ENCODE measurements around the gene CHMP6. TPM values are rescaled to one million over a fixed set of nuclear protein-coding genes. Genes with fewer than 3 reads are reported as not detected.
A peak's percentile ranks its signal among the peaks of the same experiment; 100 is the strongest.
"Not testable (repeated sequence)": the region's sequence is repeated elsewhere in the genome, so short reads cannot be mapped to it uniquely, and the experiment has no call there.

The CHMP6 gene
- total RNA-seq, 1 donor from 2014 or later, result 30.8 TPM

GRCh38 chr17:81027591-81028505 lies 36.2 kb downstream of the CHMP6 start:
- Mint-ChIP-seq H3K27me3 (peaks cover 22% of the 10 kb centered on the region), H3K27ac (no peak overlapping the region), H3K9me3 (peaks cover 6% of the 10 kb centered on the region), H3K4me3 (no peak overlapping the region), H3K4me1 (peaks cover 5% of the 10 kb centered on the region), H3K36me3 (ENCODE audit: low read depth) (no peaks in the 10 kb centered on the region)
- intact Hi-C loops (cut with micrococcal nuclease), result loop anchor here (10.0 kb wide), 1 partner anchor 217 kb away; no protein-coding TSS in a partner anchor
- no peak for DNase-seq

- intact Hi-C loops (cut with micrococcal nuclease), result loop anchor here (10.0 kb wide), 1 partner anchor 216 kb away; no protein-coding TSS in a partner anchor
- H3K27ac Mint-ChIP-seq, result no peak overlapping the region
- peaks cover 6% of the 10 kb centered on the region for H3K9me3 Mint-ChIP-seq
- H3K4me3 Mint-ChIP-seq, result no peak overlapping the region
- H3K27me3 Mint-ChIP-seq, result peaks cover 28% of the 10 kb centered on the region
- H3K4me1 Mint-ChIP-seq, result peaks cover 4% of the 10 kb centered on the region
- no peaks in the 10 kb centered on the region for H3K36me3 Mint-ChIP-seq (ENCODE audit: low read depth)
- DNase-seq, result no peak
Measured at GRCh38 chr17:81028506-81028858, 36.8 kb downstream of the CHMP6 start.

- no peak overlapping the region for H3K27ac Mint-ChIP-seq
Measured at GRCh38 chr17:81029859-81030258, 38.2 kb downstream of the CHMP6 start.

GRCh38 chr17:81030312-81030711 lies 38.7 kb downstream of the CHMP6 start:
- DNase-seq; H3K4me3 Mint-ChIP-seq; H3K36me3 Mint-ChIP-seq (ENCODE audit: low read depth); intact Hi-C loops (cut with micrococcal nuclease); H3K27ac Mint-ChIP-seq; H3K9me3 Mint-ChIP-seq; H3K4me1 Mint-ChIP-seq: not testable (repeated sequence)
- H3K27me3 Mint-ChIP-seq, result peaks cover 36% of the 10 kb centered on the region

More at GRCh38 chr17:81029859-81030258, 38.2 kb downstream of the CHMP6 start:
- Mint-ChIP-seq H3K4me3 (no peak overlapping the region), H3K36me3 (ENCODE audit: low read depth) (no peaks in the 10 kb centered on the region), H3K27me3 (peaks cover 36% of the 10 kb centered on the region), H3K9me3 (peaks cover 6% of the 10 kb centered on the region), H3K4me1 (peaks cover 5% of the 10 kb centered on the region)
- no peak for DNase-seq
- intact Hi-C loops (cut with micrococcal nuclease), result loop anchor here (10.0 kb wide), 1 partner anchor 215 kb away; no protein-coding TSS in a partner anchor

GRCh38 chr17:81030741-81031565 lies 39.3 kb downstream of the CHMP6 start:
- Mint-ChIP-seq H3K4me1 (peaks cover 7% of the 10 kb centered on the region), H3K36me3 (ENCODE audit: low read depth) (no peaks in the 10 kb centered on the region), H3K27me3 (peaks cover 39% of the 10 kb centered on the region), H3K4me3 (no peak overlapping the region), H3K27ac (no peak overlapping the region), H3K9me3 (peaks cover 6% of the 10 kb centered on the region)
- intact Hi-C loops (cut with micrococcal nuclease), result no loop called here
- DNase-seq, result no peak

GRCh38 chr17:81031566-81032550 lies 40.2 kb downstream of the CHMP6 start:
- intact Hi-C loops (cut with micrococcal nuclease), result no loop called here
- Mint-ChIP-seq H3K36me3 (ENCODE audit: low read depth) (no peaks in the 10 kb centered on the region), H3K27ac (no peak overlapping the region), H3K4me1 (peaks cover 9% of the 10 kb centered on the region), H3K4me3 (no peak overlapping the region), H3K9me3 (peaks cover 5% of the 10 kb centered on the region), H3K27me3 (peaks cover 42% of the 10 kb centered on the region)
- DNase-seq, result no peak

GRCh38 chr17:81032641-81033480 lies 41.2 kb downstream of the CHMP6 start:
- H3K36me3 Mint-ChIP-seq (ENCODE audit: low read depth), result no peaks in the 10 kb centered on the region
- H3K27me3 Mint-ChIP-seq, result peaks cover 47% of the 10 kb centered on the region
- H3K4me3 Mint-ChIP-seq, result peak overlapping the region; percentile 74
- peaks cover 9% of the 10 kb centered on the region for H3K4me1 Mint-ChIP-seq
- H3K9me3 Mint-ChIP-seq, result no peaks in the 10 kb centered on the region
- peak overlapping the region; percentile 26 for H3K27ac Mint-ChIP-seq
- intact Hi-C loops (cut with micrococcal nuclease), result no loop called here
- DNase-seq, result no peak

GRCh38 chr17:81033535-81034167 lies 42.0 kb downstream of the CHMP6 start:
- Mint-ChIP-seq H3K9me3 (no peaks in the 10 kb centered on the region), H3K27me3 (peaks cover 47% of the 10 kb centered on the region), H3K4me1 (peaks cover 9% of the 10 kb centered on the region), H3K36me3 (ENCODE audit: low read depth) (no peaks in the 10 kb centered on the region), H3K4me3 (peak overlapping the region; percentile 74), H3K27ac (peak overlapping the region; percentile 26)
- intact Hi-C loops (cut with micrococcal nuclease), result no loop called here
- no peak for DNase-seq

GRCh38 chr17:81034168-81034777 lies 42.6 kb downstream of the CHMP6 start:
- intact Hi-C loops (cut with micrococcal nuclease), result no loop called here
- Mint-ChIP-seq H3K4me1 (peaks cover 9% of the 10 kb centered on the region), H3K4me3 (peak overlapping the region; percentile 85), H3K27me3 (peaks cover 42% of the 10 kb centered on the region), H3K9me3 (no peaks in the 10 kb centered on the region), H3K36me3 (ENCODE audit: low read depth) (no peaks in the 10 kb centered on the region), H3K27ac (no peak overlapping the region)
- no peak for DNase-seq

GRCh38 chr17:81034779-81035520 lies 43.3 kb downstream of the CHMP6 start, which contains the start of gene BAIAP2:
Gene BAIAP2 (plus strand): TSS chr17:81035151. CDS start chr17:81035255, 104 bp downstream.
- peak; percentile 97 for DNase-seq
- H3K27ac Mint-ChIP-seq, result peak within 1 kb of the TSS; percentile 79
- H3K4me3 Mint-ChIP-seq, result peak within 1 kb of the TSS; percentile 85
- H3K4me1 Mint-ChIP-seq, result peaks cover 9% of the 10 kb centered on the region
- peaks cover 42% of the 10 kb centered on the region for H3K27me3 Mint-ChIP-seq
- H3K36me3 Mint-ChIP-seq (ENCODE audit: low read depth), result no peaks in the 10 kb centered on the region
- intact Hi-C loops (cut with micrococcal nuclease), result no loop called here
- H3K9me3 Mint-ChIP-seq, result no peaks in the 10 kb centered on the region

GRCh38 chr17:81035521-81036196 lies 44.0 kb downstream of the CHMP6 start:
- Mint-ChIP-seq H3K9me3 (no peaks in the 10 kb centered on the region), H3K27me3 (peaks cover 42% of the 10 kb centered on the region), H3K4me3 (peak overlapping the region; percentile 82), H3K27ac (peak overlapping the region; percentile 54), H3K4me1 (peaks cover 9% of the 10 kb centered on the region), H3K36me3 (ENCODE audit: low read depth) (no peaks in the 10 kb centered on the region)
- peak; percentile 78 for DNase-seq
- intact Hi-C loops (cut with micrococcal nuclease), result no loop called here
